H1 (cell line): Measurements from ENCODE around the gene XAF1.

Experiments used
- CHD2 ChIP-seq: IDR thresholded peaks from 2 replicates; pipeline ENCODE4 v1.6.1; 2012; ENCODE audit warnings: low read length, improper control_type of control experiment
- EZH2 ChIP-seq: fragments of 200-600 bp; sonication (generic); IDR thresholded peaks from 2 replicates; pipeline ENCODE4 v1.7.1; 2012; ENCODE audit warnings: low read depth, mild to moderate bottlenecking, moderate library complexity, low read length, inconsistent platforms; ENCODE audit not compliant: severe bottlenecking
- JUND ChIP-seq: IDR thresholded peaks from 2 replicates; pipeline ENCODE4 v1.6.1; 2011; ENCODE audit warnings: mild to moderate bottlenecking, improper control_type of control experiment, low read length
- POLR2A ChIP-seq, 2 experiments: IDR thresholded peaks; 1 replicate in 1 of 2; 2 replicates in 1 of 2; pipeline ENCODE4 v1.6.1; 2011; ENCODE audit warnings: low read depth in 2 of 2, low read length in 2 of 2, mild to moderate bottlenecking in 2 of 2; ENCODE audit errors: control extremely low read depth in 1 of 2
- POLR2AphosphoS5 ChIP-seq: IDR thresholded peaks from 2 replicates; pipeline ENCODE4 v1.6.1; 2011; ENCODE audit warnings: low read depth, low read length
- RAD21 ChIP-seq, 2 experiments: IDR thresholded peaks in 1 of 2; conservative IDR thresholded peaks in 1 of 2; 2 replicates each; pipeline ENCODE4 v1.6.1; 2011; ENCODE audit warnings: low read depth in 2 of 2, low read length in 2 of 2, improper control_type of control experiment in 1 of 2, inconsistent platforms in 1 of 2, mild to moderate bottlenecking in 1 of 2, moderate library complexity in 1 of 2
- RNF2 ChIP-seq: fragments of 200-900, 300-1000 bp; sonication (generic); IDR thresholded peaks from 2 replicates; pipeline ENCODE4 v1.7.1; 2016; ENCODE audit warnings: borderline replicate concordance, low read depth, mild to moderate bottlenecking, antibody characterized with exemption, low read length; ENCODE audit not compliant: poor library complexity, severe bottlenecking; ENCODE audit errors: missing control alignments
- SIN3A ChIP-seq, 2 experiments: IDR thresholded peaks in 1 of 2; conservative IDR thresholded peaks in 1 of 2; 2 replicates each; pipeline ENCODE4 v1.6.1; 2011 to 2012; ENCODE audit warnings: low read length in 2 of 2, improper control_type of control experiment in 1 of 2, low read depth in 1 of 2, mild to moderate bottlenecking in 1 of 2
- TAF1 ChIP-seq: IDR thresholded peaks from 2 replicates; pipeline ENCODE4 v1.6.1; 2011; ENCODE audit warnings: mild to moderate bottlenecking, low read depth, low read length
- TBP ChIP-seq: IDR thresholded peaks from 2 replicates; pipeline ENCODE4 v1.6.1; 2011; ENCODE audit warnings: low read depth, low read length, improper control_type of control experiment
- TF ChIP-seq, protein P1 (sequence below): IDR thresholded peaks from 2 replicates; pipeline ENCODE4 v1.6.1; 2011; ENCODE audit warnings: low read depth, mild to moderate bottlenecking, low read length; ENCODE audit not compliant: insufficient read depth
- TF ChIP-seq, protein P2 (sequence below), 3 experiments: IDR thresholded peaks; 1 replicate in 2 of 3; 2 replicates in 1 of 3; pipeline versions ENCODE4 v1.5.1 to v1.6.1; 2011; ENCODE audit warnings: low read length in 3 of 3, mild to moderate bottlenecking in 3 of 3, inconsistent platforms in 2 of 3, low read depth in 1 of 3, moderate library complexity in 1 of 3; ENCODE audit not compliant: insufficient read depth in 1 of 3; ENCODE audit errors: control extremely low read depth in 1 of 3

DNA sequence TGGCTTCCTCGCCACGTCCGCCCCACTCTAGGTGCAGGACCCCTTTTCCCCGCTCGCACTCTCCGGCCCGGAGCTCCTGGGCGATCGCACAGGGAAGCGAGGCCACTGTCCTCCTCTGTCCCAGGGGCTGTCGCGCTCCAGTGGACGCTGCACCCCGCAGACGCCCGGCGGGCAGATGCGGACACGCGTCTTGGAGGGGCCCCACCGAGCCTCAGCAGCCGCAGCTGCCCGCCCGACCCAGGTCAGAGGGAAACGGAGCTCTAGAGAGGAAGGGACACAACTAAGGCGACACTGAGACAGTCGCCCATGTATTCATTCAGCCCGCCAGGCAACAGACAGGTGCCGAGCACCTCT is 42.0 kb upstream of the XAF1 start:
- TF ChIP-seq SIN3A (conservative IDR thresholded peaks at IDR 0.05 in 1 of 2, IDR thresholded peaks at IDR 0.05 in 1 of 2; ENCODE audit: low read depth in 1 of 2, low read length in 2 of 2) (no peak), POLR2A (IDR thresholded peaks at IDR 0.05; ENCODE audit: control extremely low read depth in 1 of 2, low read depth in 2 of 2, low read length in 2 of 2) (no peak; a peak in 1 of 3 replicates), POLR2AphosphoS5 (no peak), CHD2 (no peak), TBP (no peak), EZH2 (no peak), RAD21 (IDR thresholded peaks at IDR 0.05 in 1 of 2, conservative IDR thresholded peaks at IDR 0.05 in 1 of 2; ENCODE audit: low read depth in 2 of 2, low read length in 2 of 2) (no peak), TAF1 (no peak), JUND (no peak), RNF2 (no peak)
- TF ChIP-seq, protein P1, sequence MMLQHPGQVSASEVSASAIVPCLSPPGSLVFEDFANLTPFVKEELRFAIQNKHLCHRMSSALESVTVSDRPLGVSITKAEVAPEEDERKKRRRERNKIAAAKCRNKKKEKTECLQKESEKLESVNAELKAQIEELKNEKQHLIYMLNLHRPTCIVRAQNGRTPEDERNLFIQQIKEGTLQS = no peak
- TF ChIP-seq, protein P2, sequence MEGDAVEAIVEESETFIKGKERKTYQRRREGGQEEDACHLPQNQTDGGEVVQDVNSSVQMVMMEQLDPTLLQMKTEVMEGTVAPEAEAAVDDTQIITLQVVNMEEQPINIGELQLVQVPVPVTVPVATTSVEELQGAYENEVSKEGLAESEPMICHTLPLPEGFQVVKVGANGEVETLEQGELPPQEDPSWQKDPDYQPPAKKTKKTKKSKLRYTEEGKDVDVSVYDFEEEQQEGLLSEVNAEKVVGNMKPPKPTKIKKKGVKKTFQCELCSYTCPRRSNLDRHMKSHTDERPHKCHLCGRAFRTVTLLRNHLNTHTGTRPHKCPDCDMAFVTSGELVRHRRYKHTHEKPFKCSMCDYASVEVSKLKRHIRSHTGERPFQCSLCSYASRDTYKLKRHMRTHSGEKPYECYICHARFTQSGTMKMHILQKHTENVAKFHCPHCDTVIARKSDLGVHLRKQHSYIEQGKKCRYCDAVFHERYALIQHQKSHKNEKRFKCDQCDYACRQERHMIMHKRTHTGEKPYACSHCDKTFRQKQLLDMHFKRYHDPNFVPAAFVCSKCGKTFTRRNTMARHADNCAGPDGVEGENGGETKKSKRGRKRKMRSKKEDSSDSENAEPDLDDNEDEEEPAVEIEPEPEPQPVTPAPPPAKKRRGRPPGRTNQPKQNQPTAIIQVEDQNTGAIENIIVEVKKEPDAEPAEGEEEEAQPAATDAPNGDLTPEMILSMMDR (IDR thresholded peaks at IDR 0.05; ENCODE audit: control extremely low read depth in 1 of 3, insufficient read depth in 1 of 3, low read depth in 1 of 3, low read length in 3 of 3) = no peak
